GM19324 (cell line): ENCODE data around the gene TOMM20.
"Not testable (repeated sequence)": the region's sequence is repeated elsewhere in the genome, so short reads cannot be mapped to it uniquely, and the experiment has no call there.

Source experiments
- ATAC-seq: cut with Tn5 transposase; IDR thresholded peaks from one replicate; pipeline ENCODE4 v1.9.1; 2021; ENCODE audit warnings: mild to moderate bottlenecking, moderate library complexity; ENCODE audit not compliant: unreplicated experiment, low FRiP score

Gene TOMM20

DNA sequence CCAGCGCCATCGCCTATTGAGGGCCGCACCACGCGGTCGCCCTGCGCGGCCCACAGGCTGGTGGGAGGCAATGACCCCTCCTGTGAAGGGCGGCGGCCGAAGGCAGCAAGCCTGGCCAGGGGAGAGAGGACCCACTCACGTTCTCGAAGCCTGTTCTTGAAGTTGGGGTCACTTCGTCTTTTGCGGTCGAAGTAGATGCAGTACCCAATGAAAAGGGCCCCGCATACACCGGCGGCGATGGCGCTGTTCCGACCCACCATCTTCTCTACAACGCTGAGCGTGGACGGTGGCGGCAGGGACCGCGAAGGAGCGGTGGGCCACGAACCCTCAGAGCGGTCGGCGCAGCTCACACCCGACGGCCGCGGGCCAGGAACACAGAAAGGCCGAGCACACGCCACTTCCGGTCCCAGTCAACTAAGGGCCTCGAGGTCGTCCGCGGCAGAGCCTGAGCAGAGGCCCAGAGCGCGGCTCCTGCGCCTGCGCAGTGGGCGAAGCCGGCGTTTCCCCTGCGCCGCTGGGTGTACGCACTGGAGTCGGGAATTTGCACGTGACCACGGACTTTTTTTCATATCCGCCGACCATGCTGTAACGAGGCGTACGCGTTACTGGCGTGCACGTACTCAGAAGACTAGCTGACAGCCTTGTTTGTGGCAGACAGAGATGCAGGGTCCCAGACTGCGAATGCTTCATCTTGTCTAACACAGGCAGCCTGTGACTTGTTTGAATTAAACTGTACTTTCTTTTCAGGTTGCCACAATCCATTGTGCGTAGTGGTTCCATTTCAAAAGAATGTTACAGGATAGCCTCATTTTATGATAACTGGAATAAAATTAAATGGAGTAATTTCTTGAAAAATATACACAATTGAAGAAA lies at the start of gene TOMM20:
TOMM20 (minus strand) TSS at position 382 of the 873 bp plus-strand sequence; CDS start at position 260, 122 bp downstream.
- peak; percentile 97 for ATAC-seq

- ATAC-seq, result no peak
Measured at GRCh38 chr1:235176486-235176885, 47.8 kb upstream of the TOMM20 start.

GRCh38 chr1:235169986-235170385 lies 41.3 kb upstream of the TOMM20 start:
- ATAC-seq, result no peak

DNA sequence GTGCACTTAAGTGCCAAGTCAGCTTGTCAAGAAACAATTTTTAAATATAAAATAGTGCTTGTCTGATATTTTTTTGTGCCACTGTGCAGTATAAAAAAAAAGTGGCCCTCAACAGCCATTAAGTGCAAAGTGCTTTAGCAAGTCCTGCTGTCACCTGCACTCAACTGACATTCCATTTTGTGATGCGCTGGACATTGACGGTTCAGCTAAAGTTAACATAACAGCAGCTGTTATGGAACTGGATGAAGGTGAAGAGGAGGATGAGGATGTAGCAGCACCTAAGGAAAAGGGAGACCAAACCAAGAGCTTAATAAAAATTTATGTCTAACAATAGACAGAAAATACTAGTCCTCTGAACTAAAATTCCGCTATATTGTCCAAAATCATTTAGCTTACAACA lies 39.7 kb upstream of the TOMM20 start:
- ATAC-seq, result no peak

DNA sequence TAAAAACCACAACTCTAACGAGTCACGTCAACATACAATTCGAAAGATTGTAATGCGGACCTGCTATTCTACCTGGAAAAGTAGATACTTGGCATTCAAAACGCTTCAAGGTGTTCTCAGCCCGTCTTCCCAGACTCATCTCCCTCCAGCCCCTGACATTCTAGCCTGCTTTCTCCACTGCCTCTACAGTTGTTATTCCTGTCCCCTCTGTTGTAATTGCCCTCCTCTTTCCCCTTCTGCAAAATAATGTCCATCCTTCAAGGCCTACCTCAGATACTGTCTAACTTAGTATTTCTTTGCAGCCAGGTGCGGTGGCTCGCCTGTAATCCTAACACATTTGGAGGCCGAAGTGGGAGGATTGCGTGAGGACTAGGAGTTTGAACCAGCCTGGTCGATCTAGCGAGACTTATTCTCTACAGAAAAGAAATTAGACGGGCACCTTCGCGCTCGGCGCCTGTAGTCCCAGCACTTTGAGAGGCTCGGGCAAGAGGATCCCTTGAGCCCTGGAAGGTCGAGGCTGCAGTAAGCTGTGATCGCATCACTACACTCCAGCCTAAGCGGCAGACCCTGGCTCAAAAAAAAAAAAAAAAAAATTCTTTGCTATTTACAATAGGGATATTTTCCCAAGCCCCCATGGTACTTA lies 33.2 kb upstream of the TOMM20 start:
- no peak for ATAC-seq

DNA sequence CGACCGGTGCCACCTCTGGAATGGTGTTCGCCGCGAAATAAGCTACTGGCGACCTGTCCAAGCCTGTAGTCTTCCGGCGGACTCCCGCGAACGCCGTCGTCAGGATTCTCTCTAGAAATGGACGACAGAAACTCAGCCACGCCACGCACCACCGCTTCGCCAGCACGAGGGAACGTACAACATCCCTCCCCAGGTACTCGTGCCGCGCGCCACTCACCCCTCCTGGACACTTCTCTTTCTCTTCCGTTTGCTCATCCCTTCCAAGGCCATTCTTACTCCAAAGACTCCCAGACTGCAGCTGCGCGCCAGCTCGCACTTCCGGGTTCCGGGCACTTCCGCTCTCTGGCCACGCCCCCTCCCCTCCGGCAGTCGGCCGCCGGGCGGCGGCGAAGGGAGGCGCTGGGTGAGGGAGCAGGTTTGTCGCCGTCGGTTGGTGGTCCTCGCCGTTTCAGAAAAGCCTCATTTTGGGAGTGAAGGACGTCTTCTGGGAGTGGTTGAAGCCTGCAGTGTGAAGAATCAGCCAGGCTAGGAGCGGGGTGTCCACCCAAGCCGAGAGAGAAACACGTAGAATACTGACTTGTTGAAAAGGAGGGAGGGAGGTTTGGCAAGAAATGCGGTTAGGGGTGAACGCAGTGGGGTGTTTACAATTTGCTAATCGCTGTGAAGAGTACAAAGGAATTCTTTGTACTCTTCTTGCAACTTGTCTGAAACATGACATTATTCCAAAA lies 32.5 kb upstream of the TOMM20 start, which contains the start of gene RBM34:
RBM34 (minus strand) TSS at position 294 of the 728 bp plus-strand sequence; CDS start at position 270, 24 bp downstream.
- ATAC-seq, result peak; percentile 97

DNA sequence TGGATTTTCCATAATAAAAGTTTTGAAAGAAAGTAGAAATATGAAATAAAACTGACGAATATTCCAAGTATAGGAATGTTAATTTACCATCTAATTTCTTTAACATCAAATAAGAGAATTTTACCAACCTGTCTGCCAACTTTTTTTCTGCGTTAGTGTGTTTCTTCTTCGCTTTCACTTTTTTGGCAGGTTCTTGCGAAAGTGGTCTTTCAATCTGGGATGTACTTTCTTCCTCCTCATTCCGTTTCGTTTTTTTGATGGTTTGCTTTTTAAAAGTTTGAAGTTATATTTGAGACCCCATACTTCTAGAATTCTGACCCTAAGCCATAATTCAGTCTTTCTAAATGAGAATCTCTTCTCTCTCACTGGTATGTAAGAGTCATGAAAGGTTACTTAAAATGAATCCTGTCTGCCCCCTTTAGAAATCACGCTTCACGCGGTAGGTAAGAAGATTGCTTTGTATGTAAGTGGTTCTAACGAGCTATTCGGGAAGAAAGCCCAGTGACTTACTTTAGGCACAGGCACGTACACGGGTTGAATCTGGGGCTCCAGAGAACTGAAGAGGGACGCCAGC lies 31.8 kb upstream of the TOMM20 start:
- peak; percentile 1 for ATAC-seq

DNA sequence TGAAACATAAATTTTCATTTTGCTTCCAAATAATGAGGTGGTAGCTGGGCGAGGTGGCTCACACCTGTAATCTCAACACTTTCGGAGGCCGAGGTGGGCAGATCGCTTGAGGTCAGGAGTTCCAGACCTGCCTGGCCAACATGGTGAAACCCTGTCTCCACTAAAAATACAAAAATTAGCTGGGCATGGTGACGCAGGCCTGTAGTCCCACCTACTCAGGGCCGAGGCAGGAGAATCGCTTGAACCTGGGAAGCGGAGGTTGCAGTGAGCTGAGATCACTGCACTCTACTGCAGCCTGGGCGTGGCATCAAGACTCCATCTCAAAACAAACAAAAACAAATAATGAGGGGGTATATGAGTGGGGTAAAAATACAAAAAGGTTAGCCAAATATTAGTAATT lies 31.3 kb upstream of the TOMM20 start:
- not testable (repeated sequence) for ATAC-seq

DNA sequence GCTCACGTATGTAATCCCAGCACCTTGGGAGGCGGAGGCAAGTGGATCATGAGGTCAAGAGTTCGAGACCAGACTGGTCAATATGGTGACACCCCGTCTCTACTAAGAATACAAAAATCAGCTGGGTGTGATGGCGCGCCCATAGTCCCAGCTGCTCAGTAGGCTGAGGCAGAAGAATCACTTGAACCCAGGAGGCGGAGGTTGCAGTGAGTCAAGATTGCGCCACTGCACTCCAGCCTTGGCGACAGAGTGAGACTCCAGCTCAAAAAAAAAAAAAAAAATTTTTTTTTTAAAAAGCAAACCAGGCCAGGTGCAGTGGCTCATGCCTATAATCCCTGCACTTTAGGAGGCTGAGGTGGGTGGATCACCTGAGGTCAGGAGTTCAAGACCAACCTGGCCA lies 30.6 kb upstream of the TOMM20 start:
- ATAC-seq, result not testable (repeated sequence)

GRCh38 chr1:235158680-235159079 lies 30.0 kb upstream of the TOMM20 start:
- ATAC-seq, result no peak

- ATAC-seq, result no peak
Measured at GRCh38 chr1:235157150-235157549, 28.5 kb upstream of the TOMM20 start.

DNA sequence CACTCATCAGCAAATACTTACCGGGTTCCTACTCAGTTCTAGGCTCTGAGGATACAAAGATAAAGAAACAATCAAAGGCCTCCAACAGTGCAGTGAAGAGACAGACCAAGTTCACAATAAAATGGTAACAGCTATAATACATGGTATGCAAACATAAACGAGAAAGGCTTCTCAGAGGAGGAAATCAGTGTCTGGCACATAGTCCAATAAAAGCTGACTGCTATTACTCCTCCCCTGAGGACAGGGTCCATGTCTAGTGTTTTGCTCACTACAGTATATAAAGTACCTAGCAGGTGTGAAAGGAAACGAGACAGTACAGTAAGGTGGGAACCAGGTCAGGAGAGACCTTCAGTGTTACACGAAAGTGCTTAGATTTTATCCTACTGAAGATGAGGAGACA lies 28.1 kb upstream of the TOMM20 start:
- ATAC-seq, result no peak

DNA sequence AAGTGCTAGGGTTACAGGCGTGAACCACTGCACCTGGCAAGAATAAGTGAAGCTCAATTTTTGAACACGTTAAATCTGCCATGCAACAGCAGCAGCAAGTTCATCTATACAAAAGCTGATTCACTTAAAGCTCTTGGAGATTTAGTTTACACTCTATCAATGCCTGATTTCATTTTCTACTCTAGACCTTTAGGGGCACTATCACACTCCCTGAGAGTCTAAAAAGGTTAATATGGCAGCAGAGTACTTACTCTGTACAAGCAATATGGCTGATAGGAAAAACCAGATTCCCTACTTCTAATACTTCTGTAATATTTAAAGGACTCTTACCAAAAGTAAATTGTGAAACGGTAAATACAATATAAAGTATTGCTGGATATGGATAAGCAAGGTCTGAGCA lies 27.6 kb upstream of the TOMM20 start:
- no peak for ATAC-seq

GRCh38 chr1:235152235-235152634 lies 23.6 kb upstream of the TOMM20 start:
- no peak for ATAC-seq

DNA sequence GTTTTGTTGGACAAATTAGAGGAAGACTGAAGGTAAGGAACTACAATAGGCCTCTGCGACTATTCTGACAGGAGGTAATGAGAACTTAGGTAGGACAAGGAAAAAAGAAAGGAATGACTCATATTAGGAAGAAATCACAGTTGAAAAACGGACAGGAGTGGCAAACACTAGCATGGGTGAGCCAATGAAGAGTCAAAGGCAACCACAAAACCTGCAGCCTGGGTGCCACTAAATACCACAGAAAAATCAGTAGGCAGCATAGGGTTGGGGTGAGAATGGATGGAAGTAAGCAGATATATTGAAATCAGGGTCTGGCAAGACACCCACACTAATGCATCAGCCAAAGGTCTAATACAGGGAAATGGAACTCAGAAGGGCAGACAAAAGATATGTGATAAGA lies 22.4 kb upstream of the TOMM20 start:
- ATAC-seq, result no peak

GRCh38 chr1:235149824-235150223 lies 21.2 kb upstream of the TOMM20 start:
- ATAC-seq, result no peak

GRCh38 chr1:235147269-235147668 lies 18.6 kb upstream of the TOMM20 start:
- ATAC-seq, result no peak

DNA sequence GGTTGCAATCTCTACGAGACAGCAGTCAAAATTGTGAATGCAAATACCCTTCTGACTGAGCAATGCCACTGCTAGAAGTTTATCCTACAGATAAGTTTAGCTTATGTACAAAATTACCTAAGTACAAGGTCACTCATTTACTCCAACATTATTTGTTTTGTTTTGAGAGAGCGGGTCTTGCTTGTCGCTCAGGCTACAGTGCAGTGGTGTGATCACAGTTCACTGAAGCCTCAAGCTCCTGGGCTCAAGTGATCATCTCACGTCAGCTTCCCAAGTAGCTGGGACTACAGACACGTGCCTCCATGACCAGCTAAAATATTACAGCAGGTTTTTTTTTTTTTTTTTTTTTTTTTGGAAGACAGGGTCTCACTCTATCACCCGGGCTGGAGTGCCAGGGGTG lies 17.0 kb upstream of the TOMM20 start:
- ATAC-seq, result no peak

GRCh38 chr1:235142991-235143390 lies 14.4 kb upstream of the TOMM20 start:
- no peak for ATAC-seq

DNA sequence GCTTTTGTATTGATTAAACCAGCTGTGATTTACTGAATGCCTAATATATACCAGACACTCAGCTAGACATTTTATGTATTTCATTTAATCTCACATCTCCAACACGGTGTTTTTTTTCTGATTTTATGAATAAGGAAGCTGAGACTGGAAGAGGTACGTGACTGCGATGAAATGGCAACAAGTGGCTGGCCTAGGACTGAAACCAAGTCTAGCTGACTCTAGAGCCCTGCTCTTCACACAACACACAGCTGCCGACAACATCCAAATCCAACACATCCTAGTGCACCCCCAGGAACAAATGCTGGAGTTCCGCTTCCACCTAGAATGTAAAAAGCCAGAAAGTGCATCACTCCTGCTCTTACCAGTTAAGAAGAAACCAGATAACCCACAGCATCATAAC lies 10.7 kb upstream of the TOMM20 start:
- ATAC-seq, result no peak

DNA sequence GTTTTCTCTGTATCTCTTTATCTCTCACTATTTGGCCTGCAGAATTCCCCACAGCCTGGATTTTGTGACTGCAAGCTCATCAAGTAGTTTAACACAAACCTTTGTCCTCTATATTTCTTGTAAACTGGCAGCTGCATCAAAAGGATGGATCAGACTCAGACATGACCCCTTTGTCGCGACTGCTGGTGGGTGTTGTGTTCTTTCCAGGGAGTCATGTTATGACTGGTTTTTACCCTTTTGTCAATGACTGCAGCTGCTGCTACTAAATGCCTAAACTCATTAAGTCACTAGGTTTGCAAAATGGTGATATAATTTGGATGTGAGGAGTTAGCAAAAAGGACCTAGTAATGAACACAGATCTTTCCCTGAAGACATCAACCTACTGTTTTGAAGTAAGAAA lies 10.2 kb upstream of the TOMM20 start:
- ATAC-seq, result no peak
